Right renal pelvis (tissue), 4 donors: ENCODE measurements around the gene SNX11. TPM values are rescaled to one million over a fixed set of nuclear protein-coding genes. Genes with fewer than 3 reads are reported as not detected.

Experiments used
- DNase-seq, 4 donors: peaks; one replicate each; pipeline ENCODE4 v3.0.0-alpha.2; 2013; ENCODE audit warnings: low read depth in 4 of 4, low spot score in 3 of 4, missing footprints in 1 of 4
- polyA plus RNA-seq, 4 donors: library from polyadenylated mRNA; unstranded; fragments of 120-200 nt; gene quantifications; one replicate each; pipeline ENCODE4 v1.2.1, GENCODE V29; 2013; ENCODE audit not compliant: insufficient read length in 4 of 4

SNX11 gene
- polyA plus RNA-seq, 4 donors, result 16.9 to 20.1 (median 18.0) TPM

- no peak for DNase-seq
These were observed 19.9 kb downstream of the SNX11 start for GRCh38 chr17:48127371-48128051.

DNA sequence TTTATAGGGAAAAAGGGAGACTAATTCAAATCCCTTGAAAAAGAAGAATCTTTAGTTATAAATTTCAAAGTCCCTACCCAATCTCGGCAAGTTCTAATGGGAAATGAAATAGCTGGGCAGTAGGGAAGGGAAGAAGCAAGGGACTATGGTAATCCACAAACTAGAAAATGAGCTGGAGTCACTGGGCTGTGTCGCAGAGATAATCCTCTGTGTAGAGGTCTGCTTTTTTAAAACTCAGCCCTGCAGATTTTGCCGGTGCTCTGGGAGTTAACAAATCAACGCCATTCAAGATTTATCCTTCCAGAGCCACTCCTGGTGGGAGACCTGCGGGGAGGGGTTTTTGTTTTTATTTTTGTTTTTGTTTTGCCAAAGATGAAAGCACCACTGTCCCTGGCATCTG is 20.8 kb downstream of the SNX11 start:
- no peak for DNase-seq

DNA sequence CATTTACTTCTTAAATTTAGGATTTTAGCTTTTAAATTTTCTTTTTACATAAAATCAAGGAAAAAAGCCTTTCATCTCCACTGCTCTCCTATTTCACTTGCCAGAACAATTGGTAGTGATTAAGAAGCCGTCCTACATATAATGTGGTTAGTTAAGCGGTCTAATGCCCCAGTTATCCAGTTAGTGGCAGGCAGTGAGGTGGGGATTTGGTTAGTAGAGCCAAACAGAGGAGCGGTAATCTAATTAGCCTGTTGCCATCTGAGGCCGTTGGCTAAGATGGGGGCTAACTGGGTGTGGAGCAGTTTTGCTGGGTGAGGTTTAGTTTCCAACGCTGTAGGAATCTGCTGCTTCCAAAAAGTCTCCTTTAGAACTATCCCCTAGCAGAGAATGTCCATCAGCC is 22.4 kb downstream of the SNX11 start:
- DNase-seq, result no peak

DNA sequence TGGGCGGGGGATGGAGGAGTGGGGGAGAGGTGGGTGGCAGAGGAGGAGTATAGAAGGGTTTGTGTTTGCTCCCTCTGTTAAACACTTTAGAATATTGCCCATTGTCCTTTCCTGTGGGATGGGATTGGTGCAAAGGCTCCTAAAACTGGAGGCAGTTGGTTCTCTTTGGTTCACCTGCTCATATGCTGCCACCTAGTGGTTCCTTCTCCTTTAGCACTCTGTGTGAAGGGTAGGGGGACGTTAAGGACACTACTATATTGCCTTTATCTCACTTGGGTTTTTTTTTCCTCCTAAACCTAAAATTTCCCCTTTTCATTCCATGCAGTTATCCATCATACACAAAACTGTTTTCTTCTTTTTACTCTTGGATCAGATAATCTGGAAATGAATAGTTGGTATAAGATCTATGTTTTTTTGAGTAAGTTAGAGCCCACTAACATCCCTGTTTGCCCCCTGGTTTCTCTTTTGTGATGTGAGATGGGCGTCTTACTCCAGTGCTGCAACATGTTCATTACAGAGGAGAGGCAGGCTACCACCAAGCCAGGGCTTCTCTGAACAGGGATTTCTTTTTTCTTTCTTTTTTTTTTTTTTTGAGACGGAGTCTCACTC is 23.8 kb downstream of the SNX11 start:
- DNase-seq, result peak in 3 of 4 donors; percentile 64 to 68 (median 65)

DNA sequence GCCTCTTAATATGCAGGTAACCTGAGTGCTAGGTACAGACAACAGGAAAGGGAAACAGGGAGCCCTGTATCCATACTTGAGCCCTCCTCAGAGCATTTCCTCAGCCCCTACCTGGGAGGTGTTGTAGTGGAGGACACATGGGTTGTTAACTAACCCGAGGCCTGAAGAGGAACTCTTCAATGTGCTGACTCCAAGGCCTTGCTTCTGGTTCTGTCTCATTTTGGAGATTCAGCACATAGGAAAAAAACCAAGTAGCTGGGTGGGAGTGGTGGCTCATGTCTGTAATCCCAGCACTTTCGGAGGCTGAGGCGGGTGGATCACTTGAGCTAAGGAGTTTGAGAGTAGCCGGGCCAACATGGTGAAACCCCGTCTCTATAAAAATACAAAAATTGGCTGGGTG is 24.8 kb downstream of the SNX11 start:
- DNase-seq, result no peak

DNA sequence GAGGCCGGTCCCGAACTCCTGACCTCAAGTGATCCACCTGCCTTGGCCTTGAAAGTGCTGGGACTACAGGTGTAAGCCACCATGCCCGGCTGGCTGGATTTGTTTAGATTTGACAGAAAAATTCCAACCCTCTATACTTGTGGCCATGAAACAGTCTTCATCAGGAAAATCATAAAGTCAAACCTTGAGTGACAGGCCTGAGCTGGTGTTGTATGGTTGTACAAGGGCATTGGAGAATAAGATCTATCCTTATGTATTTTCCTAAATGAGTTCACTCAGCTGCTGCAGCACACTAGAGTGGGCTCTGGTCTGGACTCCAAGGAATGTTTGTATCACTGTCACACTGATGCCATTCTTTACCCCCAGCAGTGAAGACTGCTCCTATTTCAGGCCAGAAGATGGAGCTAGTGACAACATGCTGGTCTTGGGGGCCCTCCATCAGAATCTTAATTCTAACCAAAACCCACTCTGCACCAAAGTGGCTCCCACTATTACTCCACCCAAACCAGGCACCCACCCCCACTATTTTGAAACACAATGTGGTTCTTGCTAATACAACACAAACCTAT is 27.4 kb downstream of the SNX11 start:
- DNase-seq, result no peak

- no peak for DNase-seq
These were observed 30.1 kb downstream of the SNX11 start for GRCh38 chr17:48137656-48138055.

DNA sequence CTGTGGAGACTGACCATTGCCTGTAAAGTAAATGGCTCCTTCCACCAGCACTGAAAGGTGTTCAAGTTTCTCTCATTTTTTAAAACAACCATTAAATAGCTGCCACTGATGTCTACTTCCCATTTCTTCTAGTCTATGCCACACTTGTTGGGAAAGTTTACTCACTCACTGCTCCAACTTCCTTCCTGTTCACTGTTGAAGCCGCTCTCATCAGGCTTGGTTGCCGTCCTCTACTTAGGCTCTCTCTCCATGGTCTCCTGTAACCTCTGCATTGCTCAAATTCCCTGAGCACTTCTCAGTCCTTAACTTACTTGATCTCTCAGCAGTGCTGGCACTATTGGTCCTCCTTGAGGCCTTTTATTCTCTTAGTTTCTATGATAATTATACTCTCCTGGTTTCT is 32.4 kb downstream of the SNX11 start:
- no peak for DNase-seq

DNA sequence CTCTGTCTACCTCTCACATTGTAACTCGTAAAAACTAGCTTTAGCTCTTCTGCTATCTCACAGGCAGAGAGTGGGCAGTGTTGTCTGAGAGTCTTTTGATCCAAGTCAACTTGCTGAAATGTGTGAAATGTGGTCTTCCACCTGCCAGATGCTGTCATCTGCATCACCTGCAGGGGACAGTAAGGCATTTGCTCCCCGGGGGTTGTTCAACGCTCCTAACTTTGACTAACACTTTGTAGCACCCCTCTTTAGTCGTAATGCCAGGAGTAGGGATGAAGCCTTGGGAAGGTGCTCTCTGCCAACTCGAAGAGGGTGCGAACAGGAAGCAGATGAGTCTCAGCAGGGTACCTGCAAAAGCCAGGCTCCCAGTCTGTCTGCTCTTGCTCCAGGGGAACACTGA is 36.1 kb downstream of the SNX11 start:
- no peak for DNase-seq

DNA sequence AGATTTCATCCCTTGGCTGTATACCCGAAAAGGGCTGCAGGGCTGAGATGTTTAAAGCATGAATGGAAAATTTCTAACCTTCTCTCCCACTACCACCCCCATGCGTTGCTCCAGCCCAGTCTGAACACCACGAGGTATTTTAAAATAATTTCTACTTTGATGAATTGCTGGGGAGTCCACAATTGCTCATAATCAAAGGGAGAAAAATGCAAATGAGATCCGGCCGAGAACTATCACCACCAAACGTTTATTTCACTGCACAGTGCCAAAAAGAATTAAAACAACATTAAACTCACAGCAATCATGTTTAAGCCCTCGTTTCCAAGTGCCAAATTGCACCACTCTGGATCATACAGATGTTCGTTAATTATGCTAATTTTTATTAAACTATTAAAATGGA is 36.7 kb downstream of the SNX11 start:
- DNase-seq, result no peak

- DNase-seq, result no peak
These were observed 37.6 kb downstream of the SNX11 start for GRCh38 chr17:48144976-48145798.

DNA sequence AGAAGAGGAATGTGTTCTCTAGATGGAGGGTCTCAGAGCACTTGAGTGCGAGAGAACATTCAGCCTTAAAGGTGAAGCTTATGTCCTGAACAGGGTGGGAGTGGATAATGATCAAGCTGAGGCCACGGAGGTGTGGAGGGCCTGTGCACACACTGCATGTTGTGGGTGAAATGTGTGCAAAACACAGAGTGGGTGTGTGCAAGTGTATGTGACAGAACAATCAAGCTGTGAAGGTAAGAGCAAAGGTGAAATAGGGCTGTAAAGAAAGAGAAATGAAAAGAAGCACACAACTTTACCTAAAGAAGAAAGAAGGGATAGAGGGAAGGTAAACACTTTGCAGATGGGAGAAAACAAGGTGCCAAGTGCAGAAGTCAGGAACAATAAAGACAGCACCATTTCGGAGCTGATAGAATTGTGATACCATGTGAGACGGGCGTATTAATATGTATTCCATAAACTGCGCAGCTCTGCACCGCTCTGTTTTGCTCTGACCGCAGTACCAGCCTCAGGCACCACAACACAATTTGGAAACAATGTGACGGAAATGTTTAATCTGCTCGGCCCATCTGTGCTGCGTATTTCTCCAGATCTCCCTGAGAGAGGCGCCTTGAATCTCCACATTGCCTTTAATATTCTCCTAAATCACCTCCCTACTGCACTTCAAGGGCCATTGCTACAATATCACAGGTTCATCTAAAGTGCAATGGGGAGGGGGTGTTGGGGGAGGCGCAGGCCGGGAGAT is 40.6 kb downstream of the SNX11 start:
- DNase-seq, result no peak

- no peak for DNase-seq
These were observed 41.6 kb downstream of the SNX11 start for GRCh38 chr17:48148854-48149786.

DNA sequence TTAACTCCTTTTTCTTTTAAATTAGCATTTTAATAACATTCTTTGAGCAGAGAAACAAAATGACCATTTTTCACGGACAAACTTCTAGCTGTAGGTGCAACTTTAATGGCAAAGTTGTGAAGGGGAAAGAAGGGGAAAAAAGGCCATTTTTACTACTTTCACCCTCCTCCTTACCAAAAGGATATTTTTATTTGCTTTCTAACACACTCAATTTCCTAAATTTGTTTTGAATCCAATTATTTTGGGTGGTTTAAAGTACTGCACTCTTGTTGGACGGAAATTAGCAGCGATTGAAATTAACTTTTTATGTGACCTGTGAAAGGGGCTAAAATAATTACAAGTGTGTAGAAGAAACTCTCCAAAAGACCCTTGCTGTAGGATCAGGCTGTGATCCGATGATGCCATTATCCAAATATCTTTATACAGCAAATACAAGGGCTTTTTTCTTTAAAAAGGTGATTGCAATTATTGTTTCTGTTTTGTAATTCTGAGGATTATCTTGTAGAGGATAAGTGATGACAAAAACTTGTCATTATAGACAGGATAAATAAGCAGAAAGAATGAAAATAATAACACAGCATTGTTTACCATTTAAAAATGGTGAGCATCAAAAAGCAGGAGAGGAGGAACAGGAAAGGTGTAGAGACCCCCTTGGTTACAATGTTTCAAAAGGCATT is 42.4 kb downstream of the SNX11 start:
- DNase-seq, result no peak

DNA sequence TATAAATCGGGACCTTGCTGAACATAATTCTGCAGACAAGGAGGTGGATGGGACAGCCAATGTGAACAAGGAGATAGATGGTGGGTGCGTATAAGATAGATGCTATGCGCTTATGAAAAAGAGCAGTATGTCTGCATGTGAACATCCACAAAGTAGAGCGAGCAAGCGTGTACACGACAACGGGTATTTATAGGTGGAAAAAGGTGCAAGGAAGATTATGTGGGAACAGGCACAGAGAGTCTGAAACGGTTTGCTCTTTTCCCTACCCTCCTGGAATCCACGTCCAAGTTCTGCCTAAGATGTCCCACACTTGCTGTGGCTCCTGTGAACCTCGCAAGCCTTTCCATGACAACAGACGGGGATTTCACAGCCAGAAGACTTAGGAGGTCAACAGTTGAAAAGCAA is 43.0 kb downstream of the SNX11 start:
- no peak for DNase-seq

GRCh38 chr17:48151220-48151619 is 43.7 kb downstream of the SNX11 start:
- DNase-seq, result no peak

- no peak for DNase-seq
These were observed 44.7 kb downstream of the SNX11 start for GRCh38 chr17:48152289-48152688.

- DNase-seq, result no peak
These were observed 46.3 kb downstream of the SNX11 start for GRCh38 chr17:48153691-48154358.
